Type B pancreatic cell (in vitro differentiated cells): ENCODE measurements around the gene FREM1. TPM values are rescaled to one million over a fixed set of nuclear protein-coding genes. Genes with fewer than 3 reads are reported as not detected.

Experiments
- DNase-seq: peaks from one replicate; pipeline ENCODE4 v3.0.0; 2021; ENCODE audit warnings: mixed read lengths; ENCODE audit not compliant: unreplicated experiment; ENCODE audit errors: extremely low spot score
- H3K27ac Mint-ChIP-seq: 2 replicates; pipeline ENCODE4 v1.8.0; 2021; ENCODE audit warnings: mild to moderate bottlenecking, mixed read lengths
- H3K27me3 Mint-ChIP-seq: 2 replicates; pipeline ENCODE4 v1.8.0; 2021; ENCODE audit warnings: mixed read lengths
- H3K36me3 Mint-ChIP-seq: 2 replicates; pipeline ENCODE4 v1.8.0; 2021; ENCODE audit warnings: mixed read lengths
- H3K4me1 Mint-ChIP-seq: one replicate; pipeline ENCODE4 v1.8.0; 2021; ENCODE audit warnings: mixed read lengths; ENCODE audit not compliant: unreplicated experiment
- H3K4me3 Mint-ChIP-seq: 2 replicates; pipeline ENCODE4 v1.8.0; 2021; ENCODE audit warnings: mild to moderate bottlenecking, mixed read lengths
- H3K9me3 Mint-ChIP-seq: 2 replicates; pipeline ENCODE4 v1.8.0; 2021; ENCODE audit warnings: mixed read lengths
- CTCF ChIP-seq: fragments of 200-600 bp; sonication (generic); conservative IDR thresholded peaks from 2 replicates; pipeline ENCODE4 v1.5.0; 2021; ENCODE audit warnings: antibody characterized with exemption, mild to moderate bottlenecking
- total RNA-seq: library from RNA; stranded (reverse); gene quantifications from 2 replicates; pipeline ENCODE4 v1.2.1, GENCODE V29; 2021; ENCODE audit warnings: low replicate concordance

The FREM1 gene
- total RNA-seq, 1 donor from 2014 or later: 50.8 TPM

GRCh38 chr9:14830057-14830456 lies 80.2 kb downstream of the FREM1 start:
- peaks cover 36% of the 10 kb centered on the region for H3K36me3 Mint-ChIP-seq
- no peak for DNase-seq
- no peaks in the 10 kb centered on the region for H3K27me3 Mint-ChIP-seq
- TF ChIP-seq CTCF: no peak
- no peaks in the 10 kb centered on the region for H3K4me1 Mint-ChIP-seq
- no peak overlapping the region for H3K4me3 Mint-ChIP-seq
- peaks cover 6% of the 10 kb centered on the region for H3K9me3 Mint-ChIP-seq
- no peak overlapping the region for H3K27ac Mint-ChIP-seq

GRCh38 chr9:14829204-14829603 lies 81.0 kb downstream of the FREM1 start:
- H3K36me3 Mint-ChIP-seq: peaks cover 36% of the 10 kb centered on the region
- H3K27ac Mint-ChIP-seq: no peak overlapping the region
- H3K4me3 Mint-ChIP-seq: no peak overlapping the region
- no peaks in the 10 kb centered on the region for H3K27me3 Mint-ChIP-seq
- peaks cover 6% of the 10 kb centered on the region for H3K9me3 Mint-ChIP-seq
- DNase-seq: no peak
- no peak for TF ChIP-seq CTCF
- no peaks in the 10 kb centered on the region for H3K4me1 Mint-ChIP-seq

GRCh38 chr9:14827805-14828204 lies 82.4 kb downstream of the FREM1 start:
- H3K36me3 Mint-ChIP-seq: peaks cover 37% of the 10 kb centered on the region
- no peaks in the 10 kb centered on the region for H3K27me3 Mint-ChIP-seq
- no peak for TF ChIP-seq CTCF

GRCh38 chr9:14824481-14824880 lies 85.7 kb downstream of the FREM1 start:
- no peak for TF ChIP-seq CTCF
- H3K36me3 Mint-ChIP-seq: peaks cover 30% of the 10 kb centered on the region
- H3K9me3 Mint-ChIP-seq: no peaks in the 10 kb centered on the region
- no peak for DNase-seq
- no peak overlapping the region for H3K27ac Mint-ChIP-seq
- no peak overlapping the region for H3K4me3 Mint-ChIP-seq
- no peaks in the 10 kb centered on the region for H3K4me1 Mint-ChIP-seq
- no peaks in the 10 kb centered on the region for H3K27me3 Mint-ChIP-seq

More at GRCh38 chr9:14827805-14828204, 82.4 kb downstream of the FREM1 start:
- H3K4me3 Mint-ChIP-seq: no peak overlapping the region
- H3K4me1 Mint-ChIP-seq: no peaks in the 10 kb centered on the region
- no peak overlapping the region for H3K27ac Mint-ChIP-seq
- DNase-seq: no peak
- H3K9me3 Mint-ChIP-seq: peaks cover 6% of the 10 kb centered on the region

- Mint-ChIP-seq H3K27ac (no peak overlapping the region), H3K4me1 (no peaks in the 10 kb centered on the region), H3K27me3 (no peaks in the 10 kb centered on the region), H3K4me3 (no peak overlapping the region), H3K36me3 (peaks cover 27% of the 10 kb centered on the region), H3K9me3 (no peaks in the 10 kb centered on the region)
- no peak for DNase-seq
- TF ChIP-seq CTCF: no peak
Measured at GRCh38 chr9:14823800-14824199, 86.4 kb downstream of the FREM1 start.

GRCh38 chr9:14822666-14823065 lies 87.6 kb downstream of the FREM1 start:
- no peaks in the 10 kb centered on the region for H3K4me1 Mint-ChIP-seq
- no peak overlapping the region for H3K27ac Mint-ChIP-seq
- no peak for DNase-seq
- peaks cover 32% of the 10 kb centered on the region for H3K36me3 Mint-ChIP-seq
- no peaks in the 10 kb centered on the region for H3K27me3 Mint-ChIP-seq
- no peak overlapping the region for H3K4me3 Mint-ChIP-seq
- TF ChIP-seq CTCF: no peak
- H3K9me3 Mint-ChIP-seq: no peaks in the 10 kb centered on the region
